ENCODE measurements around the gene PNO1.
"Not testable (repeated sequence)": the region's sequence is repeated elsewhere in the genome, so short reads cannot be mapped to it uniquely, and the experiment has no call there.

The PNO1 gene

DNA sequence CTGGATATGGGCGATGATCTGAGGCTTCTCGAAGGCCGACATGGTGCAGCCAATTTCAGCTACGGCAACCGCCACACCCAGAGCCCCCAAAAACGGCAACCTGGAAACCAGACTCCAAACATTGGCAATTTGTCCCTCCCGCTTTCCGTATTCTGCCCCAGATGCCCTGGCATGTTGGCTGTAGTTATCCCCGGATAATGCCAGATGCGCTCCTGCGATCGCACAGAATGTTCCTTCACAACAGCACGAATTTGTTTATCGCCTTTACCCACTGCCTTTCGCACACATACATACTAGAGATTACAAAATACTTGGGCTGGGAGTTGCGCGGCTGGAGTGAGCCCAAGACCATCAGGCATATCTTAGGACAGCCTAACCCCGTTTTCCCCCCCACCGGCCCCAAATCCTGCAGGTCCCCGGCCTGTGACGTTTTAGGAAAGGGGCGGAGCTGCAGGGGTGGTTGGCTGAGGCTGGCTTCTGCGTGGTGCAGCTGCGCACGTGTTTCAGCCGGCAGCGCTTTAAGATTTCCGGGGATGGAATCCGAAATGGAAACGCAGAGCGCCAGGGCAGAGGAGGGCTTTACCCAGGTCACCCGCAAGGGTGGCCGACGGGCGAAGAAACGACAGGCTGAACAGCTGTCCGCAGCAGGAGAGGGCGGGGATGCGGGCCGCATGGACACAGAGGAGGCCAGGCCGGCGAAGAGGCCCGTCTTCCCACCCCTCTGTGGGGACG, at the start of gene PNO1:
Gene PNO1, plus strand, starts transcription at position 487 of the 732 bp plus-strand sequence. Its CDS starts 47 bp downstream, at position 534.
- peak; percentile 90 to 91 for DNase-seq

DNA sequence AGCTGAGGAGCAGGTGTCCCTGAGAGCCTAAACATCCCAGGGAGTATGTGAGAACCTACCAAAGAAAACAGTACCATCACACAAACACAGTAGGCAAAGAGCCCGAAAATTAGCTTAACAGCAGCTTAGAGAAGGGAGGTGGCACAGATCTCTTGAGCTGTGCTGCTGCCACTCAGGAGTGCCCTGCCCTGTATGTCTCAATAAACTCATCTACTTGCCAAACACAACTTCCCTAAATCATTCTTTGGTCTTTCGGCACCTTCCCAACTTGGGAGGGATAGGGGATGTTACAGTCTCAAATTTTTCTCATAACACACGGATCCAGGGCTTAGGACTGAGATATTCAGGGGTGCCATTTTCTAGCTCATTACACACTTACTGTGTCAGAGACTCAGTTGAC, 49.6 kb upstream of the PNO1 start:
- DNase-seq, result no peak

DNA sequence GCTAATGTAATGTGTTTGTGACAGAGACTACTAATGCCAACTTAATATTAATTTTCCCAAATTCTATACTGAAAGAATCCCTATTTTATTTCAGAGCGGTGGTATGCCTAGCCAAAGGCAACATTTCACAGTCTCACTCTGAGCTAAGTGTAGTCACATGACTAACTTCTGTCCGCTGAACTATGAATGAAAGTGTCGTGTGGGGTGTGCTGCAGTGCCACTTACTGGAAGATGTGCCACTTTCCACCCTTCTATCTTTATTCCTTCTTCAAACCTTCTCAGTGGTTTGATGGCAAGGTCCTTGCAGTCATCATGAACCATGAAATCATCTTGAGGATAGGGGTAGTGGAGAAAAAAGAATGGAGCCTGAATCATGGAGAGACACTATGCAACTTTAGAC, 47.6 kb upstream of the PNO1 start:
- DNase-seq, result no peak

DNA sequence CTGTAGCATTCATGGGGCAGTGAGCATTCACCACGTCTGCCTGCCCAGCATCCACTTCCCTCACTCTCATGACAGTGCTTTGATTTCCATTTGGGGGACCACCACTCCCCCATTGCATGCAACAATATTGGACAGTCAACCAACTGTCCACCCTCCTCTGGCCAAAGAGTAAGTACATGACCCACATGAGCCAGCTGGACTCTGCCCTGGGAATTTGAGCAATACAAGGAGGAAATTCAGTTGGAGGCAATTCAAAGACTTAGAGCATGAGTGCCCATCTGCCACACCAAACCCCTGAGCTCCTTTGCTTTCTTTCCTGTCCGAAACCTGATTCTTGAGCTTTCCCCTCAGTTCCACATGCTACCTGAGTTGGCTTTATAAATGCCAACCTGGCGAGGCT, 41.7 kb upstream of the PNO1 start:
- DNase-seq, result no peak

DNA sequence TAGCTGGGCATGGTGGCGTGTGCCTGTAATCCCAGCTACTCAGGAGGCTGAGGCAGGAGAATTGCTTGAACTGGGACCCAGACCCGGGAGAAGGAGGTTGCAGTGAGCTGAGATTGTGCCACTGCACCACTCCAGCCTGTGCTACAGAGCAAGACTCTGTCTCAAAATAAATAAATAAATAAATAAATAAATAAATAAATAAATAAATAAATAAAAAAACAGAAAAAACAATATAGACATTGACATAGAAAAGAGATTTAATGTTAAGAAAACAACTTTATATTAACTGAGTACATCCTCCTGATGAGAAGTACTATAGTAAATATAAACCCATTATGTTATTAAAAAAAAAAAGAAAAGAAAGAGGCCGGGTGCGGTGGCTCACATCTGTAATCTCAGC, 39.8 kb upstream of the PNO1 start:
- DNase-seq, result not testable (repeated sequence)

DNA sequence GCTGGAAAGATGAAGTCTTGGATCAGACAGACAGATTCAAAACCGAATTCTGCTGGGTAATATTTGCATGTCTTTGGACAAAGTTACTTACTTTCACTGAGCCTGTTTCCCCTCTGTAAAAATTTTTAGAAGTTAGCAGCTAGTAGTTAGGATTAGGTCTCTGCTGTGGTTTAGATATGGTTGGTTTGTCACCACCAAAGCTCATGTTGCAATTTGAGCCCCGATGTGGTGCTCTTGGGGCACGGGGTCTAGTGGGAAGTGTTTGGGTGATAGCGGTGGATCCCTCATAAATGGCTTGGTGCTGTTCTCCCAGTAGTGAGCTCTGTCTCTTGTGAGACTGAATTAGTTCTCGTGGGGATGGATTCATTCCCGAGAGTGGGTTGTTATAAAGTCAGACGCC, 38.9 kb upstream of the PNO1 start:
- no peak for DNase-seq

DNA sequence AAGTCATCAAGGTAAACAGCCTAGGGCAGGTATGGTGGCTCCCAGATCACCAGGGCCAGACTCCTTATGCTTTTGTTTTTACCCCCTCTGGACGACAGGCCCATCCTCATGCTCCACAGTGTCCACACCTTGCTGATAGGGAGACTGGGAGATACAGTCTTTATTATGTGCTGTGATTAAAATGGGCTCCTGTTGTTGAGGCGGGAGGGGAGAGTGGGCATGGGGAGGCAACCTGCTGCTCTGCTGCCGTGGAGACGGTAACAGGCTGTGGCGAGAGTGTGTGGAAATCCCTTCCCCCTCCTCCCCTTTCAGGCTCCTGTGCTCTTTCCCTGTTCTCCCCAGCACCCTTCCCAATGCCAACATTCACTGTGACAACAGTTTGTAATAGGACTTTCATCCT, 38.2 kb upstream of the PNO1 start:
- DNase-seq, result no peak

DNA sequence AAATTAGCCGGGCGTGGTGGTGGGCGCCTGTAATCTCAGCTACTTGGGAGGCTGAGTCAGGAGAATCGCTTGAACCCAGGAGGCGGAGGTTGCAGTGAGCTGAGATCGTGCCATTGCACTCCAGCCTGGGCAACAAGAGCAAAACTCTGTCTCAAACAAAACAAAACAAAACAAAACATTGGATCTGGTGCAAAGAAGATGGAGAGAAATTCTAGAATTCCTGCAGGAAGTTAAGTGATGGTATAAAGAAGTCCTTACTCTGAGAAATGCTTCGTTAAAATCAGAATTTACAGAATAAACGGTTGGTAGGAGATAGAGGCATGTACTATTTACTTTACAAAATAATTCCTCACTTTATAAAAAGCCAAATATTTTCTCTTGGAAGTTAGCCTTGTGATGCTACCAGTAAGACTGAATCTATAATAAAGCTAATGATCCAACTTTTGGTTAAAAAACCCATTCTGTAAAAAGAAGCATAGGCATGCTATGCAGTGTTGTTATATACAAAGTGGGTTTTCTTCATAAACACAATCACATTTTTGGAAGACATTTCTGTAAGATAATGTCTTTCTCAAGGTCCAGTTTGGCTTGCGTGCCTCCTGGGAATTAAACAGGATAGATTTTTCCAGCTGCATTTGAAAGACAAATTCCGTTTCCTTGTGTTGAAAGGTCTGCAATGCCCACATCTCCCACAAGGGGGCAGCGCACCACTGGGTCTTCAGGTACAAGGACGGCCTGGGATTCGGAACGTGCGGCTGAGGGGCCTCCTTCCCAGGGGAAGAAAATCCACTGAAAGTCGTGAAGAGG, 35.6 kb upstream of the PNO1 start:
- DNase-seq, result peak; percentile 65

DNA sequence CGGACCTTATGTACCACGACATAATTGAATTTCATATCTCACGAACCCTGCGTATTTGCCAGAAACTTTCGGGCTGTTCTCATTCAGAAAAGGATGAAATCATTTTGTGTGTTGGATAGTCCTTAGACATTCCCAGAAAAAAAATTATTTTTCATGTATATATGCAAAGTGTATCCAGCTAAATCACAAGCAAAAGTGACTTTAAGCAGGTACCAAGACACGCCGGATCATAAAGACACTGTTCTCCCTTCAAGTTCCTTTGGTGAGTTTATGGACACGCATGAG, 35.1 kb upstream of the PNO1 start:
- no peak for DNase-seq

DNA sequence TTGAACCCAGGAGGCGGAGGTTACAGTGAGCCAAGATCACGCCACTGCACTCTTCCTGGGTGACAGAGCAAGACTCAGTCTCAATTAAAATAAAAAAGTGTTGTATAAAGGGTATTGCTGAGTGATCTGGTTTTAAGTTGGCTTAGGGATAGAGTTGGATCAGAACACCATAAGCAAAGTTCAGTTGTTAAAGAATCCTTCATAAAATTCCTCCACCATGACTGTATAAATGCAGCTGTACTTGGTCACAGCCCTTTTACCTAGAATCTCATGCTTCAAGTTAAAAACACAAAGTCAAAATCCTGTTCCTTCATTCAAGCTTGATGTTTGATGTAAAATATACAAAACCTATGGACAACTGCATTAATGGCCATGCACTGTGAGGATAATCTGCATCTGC, 33.4 kb upstream of the PNO1 start:
- DNase-seq, result no peak

DNA sequence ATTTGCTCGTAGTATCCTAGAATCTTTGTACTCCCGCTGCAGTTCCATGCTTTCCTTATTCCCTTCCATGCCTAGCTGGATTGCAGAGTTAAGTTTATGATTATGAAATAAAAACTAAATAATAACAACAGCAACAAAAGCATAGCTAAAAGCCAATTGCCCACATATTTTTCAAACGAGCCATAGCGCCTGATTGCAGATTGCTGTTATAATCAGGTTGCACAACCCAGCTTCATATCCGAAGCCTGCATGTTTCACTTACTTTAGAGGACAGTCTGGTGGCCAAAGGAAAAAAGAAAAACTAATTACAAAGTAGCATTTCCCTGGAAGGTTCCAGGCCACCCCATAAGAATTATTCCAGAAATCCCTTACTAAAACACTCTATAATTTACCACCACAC, 31.9 kb upstream of the PNO1 start:
- DNase-seq, result no peak

DNA sequence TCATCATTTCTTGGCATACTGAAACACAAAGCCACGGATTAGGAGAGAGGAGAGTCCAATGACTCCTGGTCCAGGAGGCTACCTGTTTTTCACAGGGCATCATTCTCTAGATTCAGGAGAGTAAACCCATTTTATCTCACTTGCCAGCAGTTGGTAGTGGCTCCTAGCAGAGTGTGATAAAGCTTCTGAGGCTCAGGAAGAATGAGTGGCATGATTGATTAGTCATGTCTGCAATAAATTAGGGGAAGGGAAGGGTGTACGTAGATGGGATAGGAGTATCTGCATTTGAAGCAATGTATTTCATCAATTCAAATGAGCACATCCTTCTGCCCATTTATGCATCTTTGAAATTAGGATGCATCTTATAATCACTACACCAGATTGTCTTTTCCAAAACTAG, 31.1 kb upstream of the PNO1 start:
- DNase-seq, result no peak

DNA sequence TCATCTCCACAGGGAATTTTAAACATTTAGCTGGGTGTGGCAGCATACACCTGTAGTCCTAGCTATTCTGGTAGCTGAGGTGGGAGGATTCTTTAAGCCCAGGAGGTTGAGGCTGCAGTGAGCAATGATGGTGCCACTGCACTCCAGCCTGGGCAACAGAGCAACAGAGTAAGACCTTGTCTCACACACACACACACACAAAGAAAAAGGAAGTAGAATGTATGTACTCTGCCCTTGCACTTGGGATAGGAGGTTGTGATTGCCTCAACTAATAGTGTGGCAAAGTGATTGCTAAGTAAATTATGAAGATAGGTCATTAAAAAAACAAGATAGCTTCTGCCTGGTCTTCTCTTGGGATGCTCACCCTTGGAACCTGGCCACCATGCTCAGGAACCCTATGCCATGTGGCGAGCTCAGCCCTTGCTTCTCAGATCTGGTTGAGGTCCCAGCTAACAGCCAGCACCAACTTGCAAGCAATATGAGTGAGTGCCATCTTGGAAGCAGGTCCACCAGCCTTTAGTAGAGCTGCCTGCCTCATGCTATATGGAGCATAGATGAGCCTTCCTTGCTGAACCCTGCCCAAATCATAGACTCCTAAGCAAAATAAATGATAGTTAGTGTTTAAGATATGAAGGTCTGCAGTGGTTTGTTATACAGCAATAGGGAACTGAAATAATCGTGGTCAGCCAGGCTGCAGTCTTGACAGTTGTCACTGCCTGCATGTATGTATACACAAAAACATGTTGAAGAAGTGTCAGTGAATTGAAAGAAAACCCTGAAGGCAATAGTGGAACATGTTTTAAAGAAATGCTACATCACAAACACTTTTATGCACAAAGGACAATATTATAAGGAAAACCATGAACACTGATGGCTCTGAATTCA, 30.1 kb upstream of the PNO1 start:
- no peak for DNase-seq

DNA sequence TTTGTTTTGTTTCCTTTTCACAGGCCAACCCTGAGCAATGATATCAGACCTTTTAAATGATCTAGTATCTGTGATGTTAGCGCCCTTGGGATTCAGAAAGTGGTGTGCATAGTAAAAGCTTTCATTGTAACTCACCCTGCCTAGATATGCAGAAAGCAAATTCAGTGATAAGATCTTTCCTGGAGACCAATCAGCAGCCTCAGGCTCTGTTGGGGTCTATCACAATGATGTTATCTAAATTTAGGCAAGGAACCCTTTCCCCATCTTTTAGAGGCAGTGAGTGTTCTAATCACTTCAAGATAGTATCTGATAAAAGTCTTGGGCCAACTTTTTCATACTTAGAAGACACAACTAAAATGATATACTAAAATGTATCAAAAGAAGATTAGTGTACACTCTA, 23.6 kb upstream of the PNO1 start:
- no peak for DNase-seq

DNA sequence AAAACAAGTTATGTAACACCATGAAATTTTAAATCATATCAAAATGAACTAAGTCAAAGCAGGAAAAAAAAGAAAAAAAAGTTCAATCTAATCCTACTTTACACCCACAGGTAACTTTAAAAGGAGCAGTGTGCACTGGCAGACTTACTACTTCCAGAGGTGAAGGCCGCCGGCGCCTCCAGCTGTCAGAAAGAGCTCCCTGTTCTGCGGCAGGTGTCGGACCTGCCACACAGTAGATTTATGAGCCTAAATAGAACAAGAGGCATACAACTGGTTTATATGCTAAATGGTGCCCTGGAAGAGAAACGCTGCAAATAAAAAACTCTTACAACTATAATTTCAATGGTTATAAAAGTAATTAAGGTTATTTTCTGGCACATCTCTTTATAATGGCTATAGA, 23.1 kb upstream of the PNO1 start:
- no peak for DNase-seq

DNA sequence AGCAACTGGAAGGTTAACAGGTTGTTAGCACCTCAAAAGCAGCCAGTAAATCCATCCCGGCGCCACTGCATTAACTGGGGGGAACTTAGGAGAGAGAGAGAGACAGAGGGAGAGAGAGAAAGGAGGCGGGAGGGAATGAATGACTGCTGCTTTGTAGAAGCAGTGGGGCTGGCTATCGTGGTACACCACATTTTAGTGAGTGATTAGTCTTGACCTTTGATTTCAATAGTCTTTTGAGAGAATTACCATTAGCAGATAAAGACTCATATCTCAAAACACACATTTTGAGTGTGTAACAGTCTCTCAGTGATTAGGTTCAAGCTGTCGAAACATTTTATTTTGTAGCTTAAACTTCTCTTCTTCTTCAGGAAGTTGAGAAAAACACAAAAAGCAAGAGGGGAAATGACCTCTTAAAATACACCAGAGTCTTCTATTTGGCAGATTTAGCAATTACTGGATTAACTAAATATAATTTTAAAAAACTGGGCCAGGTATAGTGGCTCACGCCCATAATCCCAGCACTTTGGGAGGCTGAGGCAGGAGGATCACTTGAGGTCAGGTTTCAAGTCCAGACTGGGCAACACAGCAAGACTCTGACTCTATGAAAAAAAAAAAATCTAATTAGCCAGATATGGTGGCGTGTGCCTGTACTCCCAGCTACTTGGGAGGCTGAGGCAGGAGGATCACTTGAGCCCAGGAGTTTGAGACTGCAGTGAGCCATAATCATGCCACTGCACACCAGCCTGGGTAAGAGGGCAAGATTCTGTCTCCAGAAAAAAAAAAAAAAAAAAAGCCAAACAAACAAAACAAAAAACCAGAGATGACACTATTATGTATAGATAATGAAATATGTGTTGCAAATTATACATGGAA, 22.0 kb upstream of the PNO1 start:
- no peak for DNase-seq

DNA sequence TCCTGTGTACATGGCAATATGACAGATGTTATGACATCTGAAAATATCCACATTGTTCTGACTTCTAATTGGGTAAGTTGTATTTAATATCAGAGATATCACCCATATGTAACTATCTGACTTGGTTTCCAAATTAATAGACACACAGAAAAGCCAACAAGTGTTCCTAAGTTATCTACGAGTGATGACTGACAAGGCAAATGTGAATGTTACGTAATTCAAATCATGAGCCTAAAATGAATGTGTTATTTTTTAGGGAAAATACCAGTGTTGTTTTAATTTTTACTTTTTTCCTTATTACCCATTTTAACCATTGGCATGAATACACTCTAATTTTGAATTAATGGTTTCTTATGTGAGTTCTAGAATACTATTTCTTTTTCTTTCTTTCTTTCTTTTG, 15.8 kb upstream of the PNO1 start:
- no peak for DNase-seq

DNA sequence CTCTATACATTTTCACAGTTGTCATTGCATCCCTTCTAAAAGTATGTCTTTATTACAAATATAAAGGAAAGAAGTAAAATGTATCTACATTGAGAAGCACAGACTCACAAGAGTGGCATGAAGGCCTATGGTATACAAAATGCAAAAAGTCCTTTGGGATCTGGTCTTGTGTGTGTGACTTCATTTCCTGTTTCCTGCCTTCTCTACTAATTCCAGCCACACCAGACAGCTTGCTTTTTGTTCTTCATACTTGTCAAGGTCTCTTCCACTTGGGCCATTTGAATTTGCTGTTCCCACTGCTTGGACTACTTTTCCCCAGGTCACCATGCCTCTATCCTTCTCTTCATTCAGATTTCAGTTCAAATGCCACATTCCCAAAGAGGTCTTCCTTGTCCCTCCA, 6.7 kb upstream of the PNO1 start:
- DNase-seq, result no peak

DNA sequence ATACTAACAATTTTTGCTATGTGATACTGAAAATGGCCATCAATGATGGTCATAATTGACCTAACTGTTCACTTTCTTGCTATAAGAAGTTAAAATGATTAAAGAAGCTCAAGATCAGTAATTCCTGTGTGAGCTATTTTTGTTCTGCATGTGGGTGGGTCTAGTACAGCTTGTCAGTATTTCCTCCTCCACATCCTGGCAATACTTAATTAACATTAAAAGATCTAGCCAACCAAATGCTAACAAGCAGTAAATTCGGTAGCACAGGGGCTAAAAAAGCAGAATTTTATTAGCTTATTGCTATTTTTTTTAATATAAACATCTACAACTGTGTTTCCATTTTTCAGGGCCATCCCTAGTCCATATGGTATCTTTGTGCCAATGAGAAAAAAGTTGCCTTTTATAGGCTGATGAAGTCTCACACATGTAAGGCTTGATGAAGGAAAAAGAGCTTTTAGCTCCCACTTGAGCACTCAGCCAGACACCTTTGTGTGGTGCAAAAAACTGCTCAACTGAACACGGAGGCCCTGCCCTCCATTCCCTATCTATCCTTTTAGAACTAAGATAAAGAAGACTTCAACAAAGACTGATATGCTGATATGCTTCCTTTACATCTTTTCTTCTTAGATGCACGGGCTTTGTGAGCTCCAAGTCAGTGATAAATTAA, 4.9 kb upstream of the PNO1 start:
- no peak for DNase-seq

DNA sequence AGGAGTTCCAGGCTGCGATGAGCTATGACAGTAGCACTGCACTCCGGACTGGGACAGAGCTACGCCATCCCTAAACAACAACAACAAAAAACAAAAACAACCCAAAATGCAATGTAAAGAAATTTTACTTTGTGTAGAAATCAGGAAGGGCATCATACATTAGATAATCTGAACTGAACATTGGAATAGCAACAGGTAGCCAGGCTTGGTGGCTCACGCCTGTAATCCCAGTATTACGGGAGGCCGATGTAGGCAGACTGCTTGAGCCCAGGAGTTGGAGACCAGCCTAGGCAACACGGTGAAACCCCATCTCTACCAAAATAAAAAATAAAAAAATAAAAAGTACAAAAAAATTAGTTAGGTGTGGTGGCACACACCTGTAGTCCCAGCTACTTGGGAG, 2.1 kb upstream of the PNO1 start:
- no peak for DNase-seq

DNA sequence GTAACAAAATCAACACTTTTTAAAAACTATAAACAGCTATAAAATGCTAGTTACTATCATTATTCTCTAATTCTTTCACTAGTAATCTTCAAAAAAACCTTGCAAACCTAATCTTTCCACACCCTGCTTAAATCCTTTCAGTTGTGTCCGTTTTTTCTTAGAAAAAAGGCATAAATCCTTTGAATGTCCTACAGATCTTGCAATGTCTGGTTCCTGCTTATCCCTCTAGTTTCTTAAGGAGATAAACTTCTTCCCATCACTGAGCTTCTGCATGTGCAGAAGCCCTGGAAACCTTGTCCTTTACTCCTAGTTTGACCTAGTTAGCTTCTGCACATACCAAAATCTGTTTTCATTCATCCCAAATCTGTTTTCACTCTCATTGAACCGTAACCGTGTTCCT, 1.3 kb upstream of the PNO1 start:
- no peak for DNase-seq

DNA sequence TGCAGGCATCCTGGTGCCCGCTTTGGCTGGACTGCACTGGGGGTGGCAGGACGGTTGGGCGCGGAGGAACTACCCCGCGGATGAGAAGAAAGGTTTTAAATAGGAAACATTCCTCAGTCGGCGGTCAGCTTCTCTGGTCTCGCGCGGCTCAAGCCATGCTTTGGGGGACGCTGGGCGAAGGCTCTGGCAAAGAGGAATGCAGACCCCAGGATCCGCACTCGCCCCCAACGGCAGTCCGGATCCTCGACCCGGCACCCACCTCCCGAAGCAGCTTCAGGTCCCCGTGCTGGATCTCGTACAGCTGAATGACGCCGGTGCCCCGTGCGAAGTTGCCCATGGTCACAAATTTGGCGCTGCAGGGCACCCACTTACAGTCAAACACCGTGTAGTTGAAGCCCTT, 686 bp upstream of the PNO1 start:
- DNase-seq, result peak in 1 of 2 experiments; percentile 38

Measured in SHP77 (cell line).